NCI-H345 treated with DMSO at 0.1 percent for 48 hours (cell line): ENCODE data around the gene BAHD1.
"Not testable (repeated sequence)": the region's sequence is repeated elsewhere in the genome, so short reads cannot be mapped to it uniquely, and the experiment has no call there.

Source experiments
- DNase-seq: peaks from one replicate; lab custom pipeline; 2025; ENCODE audit not compliant: unreplicated experiment; lab: John Stamatoyannopoulos, UW

BAHD1 gene

DNA sequence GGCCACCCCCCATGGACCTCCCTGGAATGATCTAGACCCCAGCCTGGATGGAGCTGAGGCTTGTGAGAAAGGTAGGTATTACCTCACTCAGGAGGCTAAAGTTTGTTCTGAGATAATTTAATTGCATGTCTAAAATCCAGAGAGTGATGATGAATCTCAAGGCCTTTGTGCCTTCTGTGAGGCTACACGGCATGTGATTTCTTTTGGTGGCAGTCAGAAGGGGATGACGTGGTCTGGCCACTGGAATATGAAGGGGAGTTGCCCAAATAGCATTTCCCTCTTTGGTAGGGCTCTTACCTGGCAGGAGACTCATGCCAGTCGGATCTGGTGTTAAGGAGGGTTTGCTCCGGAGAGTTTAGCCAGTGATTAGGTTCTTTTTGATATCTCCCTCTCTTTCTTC is 2.5 kb downstream of the BAHD1 start:
- DNase-seq, result no peak

DNA sequence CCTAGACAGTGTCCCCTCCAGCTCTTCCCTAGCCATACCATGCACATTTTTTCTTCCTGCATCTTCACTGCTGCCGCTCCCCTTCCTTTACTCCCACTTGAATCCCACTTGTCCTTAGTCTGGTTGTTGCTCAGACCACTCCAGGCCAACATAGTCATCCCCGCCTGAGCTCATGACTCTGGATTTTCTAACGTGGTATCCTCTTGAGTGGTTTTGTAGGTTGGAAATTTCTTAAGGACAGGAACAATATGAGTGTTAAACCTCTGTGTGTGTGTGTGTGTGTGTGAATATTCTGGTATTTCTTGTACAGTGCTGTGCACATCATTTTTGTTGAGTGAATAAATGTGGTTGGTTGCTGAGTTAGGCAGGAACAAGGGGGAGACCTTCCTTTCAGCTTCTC is 3.1 kb downstream of the BAHD1 start:
- no peak for DNase-seq

DNA sequence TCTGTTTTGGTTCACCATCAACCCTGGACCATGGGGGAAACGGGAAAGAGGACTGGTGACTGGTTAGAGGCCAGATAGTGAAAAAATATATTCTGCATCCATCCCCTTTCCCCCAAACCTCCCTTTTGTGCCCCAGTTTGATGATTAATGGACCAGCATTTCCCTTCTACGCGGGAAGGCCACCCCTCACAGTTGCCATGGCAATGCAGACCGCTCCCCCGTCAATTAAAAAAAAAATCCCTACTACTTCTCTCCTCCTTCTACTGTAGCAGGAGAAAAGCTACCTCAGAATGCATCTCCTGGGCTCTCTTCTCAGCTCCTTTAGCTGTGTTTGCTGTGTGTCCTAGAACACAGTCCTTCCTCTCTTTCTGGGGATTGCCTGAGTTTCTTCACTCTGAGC is 4.0 kb downstream of the BAHD1 start:
- no peak for DNase-seq

DNA sequence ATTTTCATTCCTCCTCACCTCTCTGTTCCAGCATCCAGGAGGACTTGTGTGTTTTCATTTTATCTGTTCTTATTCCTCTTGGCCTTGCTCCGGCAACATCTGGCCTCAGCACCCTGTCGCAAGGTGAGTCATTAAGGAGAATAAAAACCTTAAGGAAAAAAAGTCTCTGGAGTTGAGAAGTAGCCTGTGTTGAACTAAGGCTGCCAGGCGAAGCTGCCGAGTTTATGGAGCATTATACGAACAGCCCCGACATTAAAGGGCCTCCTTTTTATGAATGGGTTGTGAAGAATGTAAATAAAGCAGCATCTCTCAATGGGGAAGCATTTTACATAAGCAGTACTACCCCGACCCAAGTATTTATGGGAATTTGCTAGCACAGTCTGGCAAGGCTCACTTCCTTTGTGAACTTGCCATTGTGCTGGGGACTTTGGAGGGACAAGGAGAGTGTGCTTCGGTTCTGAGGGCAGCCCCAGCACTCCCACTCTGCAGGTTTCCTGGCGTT is 4.7 kb downstream of the BAHD1 start:
- no peak for DNase-seq

DNA sequence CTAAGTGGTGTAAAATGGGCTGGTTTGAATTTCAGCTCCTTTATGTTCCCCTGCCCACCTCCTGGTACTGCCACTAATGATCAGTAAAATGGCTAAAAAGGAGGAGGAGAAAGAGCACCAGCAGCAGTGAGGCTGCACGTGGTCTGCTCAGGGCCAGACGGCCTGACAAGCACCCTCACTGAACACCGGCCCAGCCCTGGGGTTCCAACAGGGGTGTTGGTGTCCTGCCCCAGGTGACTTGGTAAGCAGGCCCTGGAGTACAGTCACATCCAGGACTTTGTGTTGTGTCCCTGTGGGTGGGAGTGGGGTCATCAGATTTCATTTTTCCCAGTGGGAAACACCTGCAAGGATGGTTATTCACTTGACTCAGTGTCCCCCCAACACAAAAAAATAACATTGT is 5.4 kb downstream of the BAHD1 start:
- no peak for DNase-seq

DNA sequence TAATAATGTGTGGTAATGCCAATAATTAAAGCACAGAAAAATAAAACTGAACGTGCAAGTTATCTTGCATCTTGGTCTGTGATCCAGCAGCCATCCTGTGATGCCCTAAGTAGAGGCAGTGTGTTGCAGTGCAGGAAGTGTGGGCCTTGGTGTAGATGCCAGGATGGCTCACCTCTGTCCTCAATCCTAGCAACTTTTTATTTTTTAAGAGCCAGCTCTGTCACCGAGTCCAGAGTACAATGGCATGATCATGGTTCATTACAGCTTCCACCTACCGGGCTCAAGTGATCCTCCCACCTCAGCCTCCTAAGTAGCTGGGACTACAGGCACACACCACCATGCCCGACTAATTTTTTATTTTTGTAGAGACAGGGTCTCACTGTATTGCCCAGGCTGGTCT is 7.6 kb downstream of the BAHD1 start:
- DNase-seq, result no peak

DNA sequence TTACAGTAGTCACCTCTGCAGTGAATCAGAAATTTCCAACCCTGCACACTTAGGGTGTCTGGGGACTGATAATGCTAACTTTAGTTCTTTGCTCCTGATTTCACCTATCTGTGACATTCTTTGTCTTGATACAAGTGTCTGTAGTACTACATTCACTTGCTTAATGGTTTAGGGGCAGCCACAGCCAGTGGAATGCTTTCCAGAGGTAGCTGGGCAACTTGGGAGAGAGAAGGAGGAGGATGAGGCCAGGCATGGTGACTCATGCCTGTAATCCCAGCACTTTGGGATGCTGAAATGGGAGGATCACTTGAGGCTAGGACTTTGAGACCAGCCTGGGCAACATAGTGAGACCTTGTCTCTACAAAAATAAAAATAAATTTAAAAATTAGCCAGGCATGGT is 8.5 kb downstream of the BAHD1 start:
- no peak for DNase-seq

DNA sequence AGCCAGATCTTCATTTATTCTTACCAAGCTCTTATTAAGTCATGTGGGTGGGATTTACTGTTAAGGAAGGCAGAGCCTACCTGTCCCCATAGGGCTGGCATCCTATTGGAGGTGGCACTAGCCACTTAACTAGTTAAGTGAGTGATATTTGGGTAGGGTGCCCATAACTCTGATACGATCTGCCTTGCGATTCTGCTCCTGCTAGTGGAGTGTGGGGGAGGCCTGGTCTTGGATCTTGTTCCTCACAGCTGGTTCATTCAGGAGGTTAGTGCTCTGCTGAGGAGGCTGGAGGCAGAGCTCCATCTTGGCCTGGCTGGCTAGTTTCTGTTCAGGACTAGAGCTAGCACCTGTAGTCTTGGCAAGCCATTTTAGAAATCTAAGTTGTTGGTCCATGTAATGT is 9.3 kb downstream of the BAHD1 start:
- DNase-seq, result no peak

DNA sequence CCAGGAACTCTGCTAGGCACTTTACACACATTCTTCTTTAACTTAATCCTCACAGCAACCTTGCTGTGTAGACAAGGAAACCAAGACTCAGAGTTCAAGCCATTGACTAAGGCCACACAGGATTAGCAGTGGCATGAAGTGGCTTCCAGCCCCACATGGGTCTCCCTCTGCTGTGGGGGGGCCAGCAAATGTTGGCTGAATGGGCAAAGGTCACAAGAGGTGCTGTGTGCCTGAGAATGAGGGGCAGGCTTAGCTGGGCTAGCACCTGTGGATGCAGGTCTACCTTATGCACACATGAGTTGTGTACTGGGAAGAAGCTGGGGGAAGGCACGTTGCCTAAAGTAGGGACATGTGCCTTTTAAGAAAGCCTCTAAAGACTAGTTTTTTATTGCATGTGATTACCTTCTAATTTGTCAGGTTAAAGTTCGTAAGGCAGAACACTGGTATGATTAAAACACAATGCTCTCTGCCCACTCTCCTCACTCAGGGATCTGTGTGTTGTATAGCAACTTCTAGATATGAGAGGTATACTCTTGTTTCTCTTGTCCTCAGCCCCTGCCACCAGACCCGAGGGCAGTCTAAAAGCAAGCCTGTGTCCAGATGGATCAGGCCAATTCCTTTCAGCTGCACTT is 10.9 kb downstream of the BAHD1 start:
- DNase-seq, result no peak

DNA sequence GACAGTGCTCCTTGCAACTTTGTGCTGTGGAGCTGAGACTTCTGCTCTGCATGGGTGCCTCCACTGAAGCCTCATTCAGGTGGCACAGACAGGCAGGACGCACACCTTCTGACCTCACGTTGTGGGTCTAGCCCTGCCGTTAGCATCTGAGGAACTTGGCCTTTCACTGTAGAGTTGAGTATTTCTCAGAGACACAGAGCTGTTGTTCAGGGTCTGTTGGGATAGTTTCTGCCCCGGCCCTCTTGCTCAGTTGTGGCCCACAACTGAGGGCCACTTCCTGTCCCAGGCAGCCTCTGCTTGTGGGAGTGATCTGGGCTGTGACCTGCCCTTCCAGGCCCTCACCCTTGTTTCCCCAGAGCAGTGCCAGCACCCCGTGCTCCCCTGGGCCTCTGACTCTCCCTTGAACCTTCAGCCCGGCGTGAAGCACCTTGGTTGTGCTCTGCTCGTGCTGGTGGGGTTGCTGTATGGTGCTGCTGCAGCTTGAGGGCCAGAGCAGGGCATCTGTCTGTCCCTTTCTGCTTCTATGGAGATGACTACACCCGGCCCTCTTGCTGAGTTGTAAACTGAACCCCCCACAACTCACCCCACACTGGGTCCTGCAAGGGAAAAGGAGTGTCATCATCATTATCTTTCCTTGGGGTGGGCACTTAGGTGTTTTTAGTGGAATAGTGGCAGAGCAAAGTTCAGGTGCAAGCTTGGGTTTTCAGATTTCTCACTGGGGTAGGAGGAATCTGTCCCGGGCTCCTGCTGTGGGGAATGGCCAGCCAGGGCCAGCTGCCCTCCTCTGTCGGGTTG is 11.7 kb downstream of the BAHD1 start:
- no peak for DNase-seq

DNA sequence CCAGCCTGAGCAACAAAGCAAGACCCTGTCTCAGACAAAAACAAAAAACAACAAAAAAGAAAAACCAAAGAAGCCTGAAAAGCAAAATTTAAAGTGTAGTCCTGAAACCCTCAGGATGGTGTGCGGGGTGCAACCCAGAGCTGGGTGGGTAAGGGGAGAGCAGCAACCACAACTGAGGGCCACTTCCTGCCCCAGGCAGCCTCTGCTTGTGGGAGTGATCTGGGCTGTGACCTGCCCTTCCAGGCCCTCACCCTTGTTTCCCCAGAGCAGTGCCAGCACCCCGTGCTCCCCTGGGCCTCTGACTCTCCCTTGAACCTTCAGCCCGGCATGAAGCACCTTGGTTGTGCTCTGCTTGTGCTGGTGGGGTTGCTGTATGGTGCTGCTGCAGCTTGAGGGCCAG is 13.2 kb downstream of the BAHD1 start:
- DNase-seq, result not testable (repeated sequence)

DNA sequence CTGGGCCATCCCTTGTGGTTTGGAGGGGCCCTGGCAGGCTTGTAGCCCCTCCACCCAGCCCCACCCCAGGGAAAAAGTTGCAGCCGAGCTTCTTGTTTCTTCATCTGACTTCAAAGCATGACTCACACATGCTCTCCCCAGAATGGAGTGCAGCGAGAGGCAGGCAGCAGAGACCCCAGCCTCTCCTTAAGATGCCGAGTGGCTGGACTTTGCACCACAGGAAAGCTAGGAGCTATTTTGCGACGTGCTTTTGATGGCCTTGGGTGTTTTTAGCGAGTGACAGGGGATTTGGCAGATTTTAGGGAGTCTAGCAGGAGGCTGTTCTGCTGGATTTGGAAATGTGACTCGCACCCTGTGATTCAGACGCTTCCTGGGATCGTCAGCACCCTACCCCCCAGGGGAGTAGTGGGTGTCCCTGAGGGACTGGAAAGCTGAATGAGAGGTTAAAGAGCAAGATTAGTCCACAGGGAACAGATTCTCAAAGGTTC is 14.2 kb downstream of the BAHD1 start:
- DNase-seq, result no peak

DNA sequence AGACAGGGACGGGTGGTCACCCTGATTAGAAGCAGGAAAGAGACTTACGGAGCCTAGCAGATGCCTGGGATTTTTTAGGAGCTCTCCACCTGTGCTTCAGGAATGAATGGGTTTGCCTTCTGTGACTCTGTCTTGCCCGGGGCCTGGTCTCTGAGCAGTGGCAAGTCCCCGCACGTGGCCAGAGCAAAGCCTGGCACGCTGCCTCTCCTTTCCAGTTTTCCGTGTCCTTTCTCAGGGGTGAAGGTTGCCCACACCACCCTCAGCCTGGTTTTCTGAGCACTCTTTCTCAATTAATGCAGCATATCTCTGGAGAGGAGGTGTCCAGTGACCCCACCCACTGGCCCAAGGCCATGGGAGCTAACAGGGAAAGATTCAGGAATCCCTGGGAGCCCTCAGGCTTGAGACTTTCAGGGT is 15.6 kb downstream of the BAHD1 start:
- no peak for DNase-seq

DNA sequence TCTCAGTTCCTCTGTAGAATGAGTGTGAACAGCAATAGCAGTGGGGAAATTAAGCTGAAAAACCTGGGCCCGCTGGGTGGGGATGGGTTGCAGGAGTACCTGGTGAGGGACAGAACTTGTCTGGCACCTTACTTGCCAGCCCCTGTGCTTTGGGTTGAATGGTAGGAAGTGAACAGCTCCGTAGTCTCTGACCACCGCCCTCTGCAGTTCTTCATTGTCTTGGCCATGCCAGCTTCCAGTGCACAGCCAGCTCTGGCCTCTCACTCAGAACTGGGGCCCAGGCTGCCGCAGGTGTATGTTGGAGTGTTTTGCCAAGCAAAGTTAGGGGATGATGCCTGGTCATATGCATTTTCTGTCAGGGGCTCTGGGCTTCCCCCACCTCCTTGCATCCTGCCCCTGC is 16.0 kb downstream of the BAHD1 start:
- no peak for DNase-seq

DNA sequence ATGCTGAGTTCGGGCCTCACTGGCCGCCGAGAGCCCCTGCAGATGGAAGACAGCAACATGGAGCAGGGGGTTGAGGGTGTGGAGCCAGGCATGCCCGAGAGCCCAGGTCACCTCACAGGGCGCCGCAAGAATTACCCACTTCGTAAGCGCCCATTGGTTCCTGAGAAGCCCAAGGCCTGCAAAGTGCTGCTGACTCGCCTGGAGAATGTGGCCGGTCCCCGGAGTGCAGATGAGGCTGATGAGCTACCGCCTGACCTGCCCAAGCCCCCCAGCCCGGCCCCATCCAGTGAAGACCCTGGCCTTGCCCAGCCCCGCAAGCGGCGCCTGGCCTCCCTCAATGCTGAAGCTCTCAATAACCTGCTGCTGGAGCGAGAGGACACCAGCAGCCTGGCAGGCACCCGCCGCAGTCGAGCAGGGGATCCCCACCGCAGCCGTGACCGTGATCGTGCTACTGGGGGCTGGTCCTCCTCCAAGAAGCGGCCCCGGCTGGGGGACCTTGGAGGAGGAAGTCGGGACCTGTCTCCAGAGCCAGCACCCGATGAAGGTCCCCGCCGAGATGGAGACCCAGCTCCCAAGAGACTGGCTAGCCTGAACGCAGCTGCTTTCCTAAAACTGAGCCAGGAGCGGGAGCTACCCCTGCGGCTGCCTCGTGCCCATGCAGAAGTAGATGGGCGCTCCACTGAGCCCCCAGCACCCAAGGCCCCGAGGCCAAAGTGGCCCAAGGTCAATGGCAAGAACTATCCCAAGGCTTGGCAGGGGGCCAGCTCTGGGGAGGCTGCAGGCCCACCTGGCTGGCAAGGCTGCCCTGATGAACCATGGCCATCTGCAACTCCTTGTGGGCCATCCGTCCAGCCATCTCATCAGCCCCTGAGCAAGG is 18.0 kb downstream of the BAHD1 start:
- no peak for DNase-seq

DNA sequence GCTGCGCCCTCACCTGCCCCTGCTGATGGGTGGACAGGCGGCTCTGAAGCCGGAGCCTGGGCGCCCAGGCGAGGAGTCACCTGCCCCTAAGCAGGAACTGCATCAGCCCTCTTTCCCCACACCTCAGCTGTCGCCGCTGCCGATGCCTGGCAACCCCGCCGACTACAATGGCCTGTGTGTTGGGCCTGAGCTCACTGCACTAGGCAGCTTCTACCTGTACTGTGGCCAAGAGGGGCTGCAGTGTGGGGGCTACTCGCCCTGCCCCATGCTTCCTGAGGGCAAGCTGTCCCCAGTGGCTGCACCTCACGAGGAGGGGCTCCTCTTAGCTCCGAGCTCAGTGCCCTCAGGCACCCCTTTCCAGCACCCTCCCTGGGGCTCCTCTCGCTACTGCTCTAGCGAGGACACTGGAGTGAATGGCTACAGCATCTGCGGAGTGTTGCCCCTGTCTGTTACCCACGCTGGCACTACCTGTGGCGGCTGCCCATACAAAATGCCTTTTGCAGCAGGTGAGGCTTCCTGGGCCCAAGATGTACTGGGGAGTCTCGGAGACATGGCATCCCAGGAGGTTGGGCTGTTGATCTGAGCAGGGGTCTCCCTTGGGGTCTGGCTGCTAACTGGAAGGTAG is 18.8 kb downstream of the BAHD1 start:
- no peak for DNase-seq

DNA sequence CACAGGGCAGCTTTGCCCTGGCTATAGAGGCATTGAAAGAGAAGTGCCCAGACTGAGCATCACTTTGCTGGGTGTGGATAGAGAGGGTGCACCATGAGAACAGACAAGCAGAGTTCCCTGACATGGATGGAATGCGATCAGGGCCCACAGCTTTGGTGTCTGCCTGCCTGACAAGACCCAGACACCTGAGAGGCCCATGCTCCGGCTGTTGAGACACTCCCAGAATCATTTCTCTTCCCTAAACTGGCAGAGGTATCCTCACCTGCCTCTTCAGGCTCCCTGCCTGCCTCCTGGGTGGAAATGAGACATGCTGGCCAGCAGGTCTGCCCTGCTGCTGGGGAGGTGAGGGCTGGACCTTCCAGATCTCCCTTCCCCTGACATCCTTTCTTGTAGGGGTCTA is 19.7 kb downstream of the BAHD1 start:
- no peak for DNase-seq

DNA sequence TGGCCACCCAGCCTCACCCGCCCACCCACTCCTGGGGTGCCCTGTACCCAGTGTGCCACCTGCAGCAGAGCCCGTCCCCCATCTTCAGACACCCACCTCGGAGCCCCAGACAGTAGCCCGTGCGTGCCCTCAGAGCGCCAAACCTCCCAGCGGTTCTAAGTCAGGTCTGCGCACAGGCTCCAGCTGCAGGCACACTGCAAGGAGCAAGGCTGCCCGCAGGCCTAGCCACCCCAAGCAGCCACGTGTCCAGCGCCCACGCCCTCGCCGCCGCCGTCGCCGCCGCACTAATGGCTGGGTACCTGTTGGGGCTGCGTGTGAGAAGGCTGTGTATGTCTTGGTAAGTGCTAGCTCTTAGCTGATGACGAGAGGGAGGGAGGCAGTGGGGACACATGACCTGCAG is 21.2 kb downstream of the BAHD1 start:
- no peak for DNase-seq

DNA sequence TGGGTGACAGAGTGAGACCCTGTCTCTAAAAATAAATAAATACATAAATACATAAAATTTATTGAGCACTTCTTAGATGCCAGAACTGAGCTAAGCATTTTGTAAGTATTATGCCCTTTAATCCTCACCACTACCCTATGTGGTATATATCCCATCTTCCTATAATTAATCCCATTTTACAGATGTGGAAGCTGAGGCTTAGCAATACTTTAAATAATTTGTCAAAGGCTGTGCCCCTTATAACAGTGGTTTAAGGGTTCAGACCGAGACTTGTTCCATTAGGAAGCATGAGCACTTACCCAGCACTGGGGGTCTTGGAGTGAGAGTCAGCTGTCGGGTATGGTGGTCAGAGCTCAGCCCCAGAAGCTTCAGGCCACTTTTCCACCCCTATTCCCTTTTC is 22.5 kb downstream of the BAHD1 start:
- DNase-seq, result no peak

DNA sequence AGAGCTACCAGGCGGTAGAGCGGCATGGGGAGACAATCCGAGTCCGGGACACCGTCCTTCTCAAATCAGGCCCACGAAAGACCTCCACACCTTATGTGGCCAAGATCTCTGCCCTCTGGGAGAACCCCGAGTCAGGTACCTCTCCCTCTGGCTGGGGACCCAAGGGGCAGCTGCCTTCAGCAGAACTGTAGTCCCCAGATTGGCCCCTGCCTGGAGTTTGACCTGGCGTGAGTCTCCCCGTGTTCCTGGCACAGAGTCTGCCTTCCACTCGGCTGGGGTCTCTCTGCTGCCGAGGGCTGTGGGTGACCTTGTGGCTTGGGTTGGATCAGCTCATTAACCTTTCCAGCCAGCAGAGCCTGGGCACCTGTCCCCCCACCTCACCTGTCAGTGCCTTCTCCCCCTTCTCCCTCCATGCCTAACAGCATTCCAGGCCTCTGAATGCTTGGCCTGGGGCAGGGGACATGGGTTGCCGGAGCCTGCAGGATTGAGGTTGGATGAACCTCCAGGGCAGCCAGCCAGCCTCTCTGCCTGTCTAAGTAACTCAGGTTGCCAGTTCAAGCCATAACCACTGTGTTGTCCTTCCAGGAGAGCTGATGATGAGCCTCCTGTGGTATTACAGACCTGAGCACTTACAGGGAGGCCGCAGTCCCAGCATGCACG is 23.3 kb downstream of the BAHD1 start:
- DNase-seq, result no peak
